Activated naive CD4-positive, alpha-beta T cell treated with anti-CD3 and anti-CD28 coated beads for 36 hours (primary cell): Measurements from ENCODE around the gene PLXNA2. TPM values are rescaled to one million over a fixed set of nuclear protein-coding genes. Genes with fewer than 3 reads are reported as not detected.
A peak's percentile ranks its signal among the peaks of the same experiment; 100 is the strongest.

Source experiments
- CTCF ChIA-PET: fragments of 350-600 bp; sonication (Branson Sonifier 250); formaldehyde crosslinking; loops from one replicate; lab custom pipeline; 2021; ENCODE audit warnings: antibody characterized with exemption; lab: Charles Lee
- DNase-seq: peaks from one replicate; pipeline ENCODE4 v3.0.0-alpha.2; 2020
- H3K27ac Mint-ChIP-seq: one replicate; pipeline ENCODE4 v1.8.0; 2021; ENCODE audit warnings: mild to moderate bottlenecking, mixed read lengths
- H3K27me3 Mint-ChIP-seq: one replicate; pipeline ENCODE4 v1.8.0; 2021; ENCODE audit warnings: low read depth, mixed read lengths
- H3K36me3 Mint-ChIP-seq: one replicate; pipeline ENCODE4 v1.8.0; 2021; ENCODE audit warnings: low read depth, mixed read lengths
- H3K4me1 Mint-ChIP-seq: one replicate; pipeline ENCODE4 v1.8.0; 2021; ENCODE audit warnings: low read depth, mixed read lengths
- H3K4me3 Mint-ChIP-seq: one replicate; pipeline ENCODE4 v1.8.0; 2021; ENCODE audit warnings: mild to moderate bottlenecking, moderate library complexity, mixed read lengths
- H3K9me3 Mint-ChIP-seq: one replicate; pipeline ENCODE4 v1.8.0; 2021; ENCODE audit warnings: mixed read lengths
- intact Hi-C: fragments of 100-400 bp; cut with micrococcal nuclease; formaldehyde crosslinking; loops from one replicate; pipeline ENCODE4 v1.15.1; 2023
- total RNA-seq, 2 experiments: library from RNA; stranded (reverse); gene quantifications; one replicate each; pipeline ENCODE4 v1.2.3, GENCODE V29; 2021

Gene PLXNA2
- total RNA-seq, 2 experiments from 2014 or later, result 0.26 to 0.35 TPM

DNA sequence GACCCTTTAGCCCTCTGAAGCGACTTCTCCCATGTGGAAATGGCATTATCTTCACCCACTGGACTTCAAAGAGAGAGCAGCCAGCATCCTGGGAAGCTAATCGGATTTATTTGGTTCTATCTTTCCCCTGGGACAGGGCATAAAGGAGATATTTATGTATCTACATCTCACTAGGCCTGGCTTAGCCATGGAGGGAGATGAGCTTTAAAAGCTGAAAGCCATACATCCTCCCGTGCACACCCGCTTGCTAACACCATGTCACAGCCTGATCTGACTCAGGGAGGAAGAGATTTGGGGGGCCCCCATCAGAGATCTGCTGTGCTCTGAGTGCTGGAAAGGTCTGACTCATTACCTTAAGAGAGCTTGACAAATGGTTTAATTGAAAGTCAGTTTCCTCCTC lies 155.9 kb downstream of the PLXNA2 start:
- no peak overlapping the region for H3K27ac Mint-ChIP-seq
- intact Hi-C loops, result loop anchor here (5.0 kb wide), 1 partner anchor 206 kb away; no protein-coding TSS in a partner anchor

DNA sequence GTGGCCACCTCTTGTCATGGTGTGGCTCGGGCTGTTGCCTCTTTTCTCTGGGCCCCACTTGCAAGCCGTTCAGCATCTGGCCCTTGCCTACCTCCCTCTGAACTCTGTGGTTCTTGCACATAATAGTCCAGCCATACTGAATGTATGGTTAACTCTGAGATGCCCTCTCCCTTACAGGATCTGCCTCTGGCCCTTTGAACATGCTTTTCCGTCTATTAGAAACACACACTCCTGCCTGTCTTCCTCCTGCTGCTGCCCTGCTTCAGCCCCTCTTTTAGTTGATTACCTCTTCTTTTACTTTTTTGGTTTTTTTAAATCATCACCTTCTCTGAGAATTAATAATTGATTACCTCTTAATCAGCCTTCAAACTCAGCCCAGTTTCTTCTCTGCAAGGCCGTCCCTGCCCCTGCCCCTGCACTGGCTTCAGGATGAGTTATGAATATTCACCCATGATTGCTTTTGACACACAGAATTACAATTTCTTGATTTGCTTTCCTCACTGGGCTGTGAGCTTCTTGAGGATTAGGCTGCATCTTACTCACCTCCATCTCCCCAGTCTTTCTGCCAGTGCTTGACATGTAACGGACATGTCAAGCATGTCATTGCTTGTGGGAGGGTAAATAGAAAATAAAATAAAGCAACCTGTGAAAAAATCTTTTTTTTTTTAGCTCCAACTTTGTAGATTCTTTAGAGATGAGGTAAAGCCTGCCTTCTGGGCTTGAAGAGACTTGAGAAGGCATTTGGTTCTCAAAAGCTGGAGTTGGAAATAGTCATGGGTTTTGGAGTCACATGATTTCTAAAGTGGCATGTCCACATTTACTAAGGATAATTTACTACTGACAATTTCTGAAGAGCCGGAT lies 158.3 kb downstream of the PLXNA2 start:
- no peak for DNase-seq
- H3K27ac Mint-ChIP-seq, result peak overlapping the region; percentile 77
- intact Hi-C loops, result loop anchor here (2.0 to 5.0 kb wide), 3 partner anchors 159 to 259 kb away; partner anchors contain the start of gene PLXNA2
- H3K4me1 Mint-ChIP-seq, result peaks cover 28% of the 10 kb centered on the region
- H3K9me3 Mint-ChIP-seq, result no peaks in the 10 kb centered on the region
- no peaks in the 10 kb centered on the region for H3K36me3 Mint-ChIP-seq
- no peaks in the 10 kb centered on the region for H3K27me3 Mint-ChIP-seq
- CTCF ChIA-PET, result interaction anchor here (0.6 to 3.7 kb wide), 6 partner anchors 20 to 1601 kb away, joined by 3 to 21 read pairs (median 3); partner anchors contain the start of gene PLXNA2
- H3K4me3 Mint-ChIP-seq, result peak overlapping the region; percentile 70

More for the DNA sequence above, 155.9 kb downstream of the PLXNA2 start:
- CTCF ChIA-PET, result interaction anchor here (1.2 to 10.6 kb wide), 4 partner anchors 9 to 157 kb away, joined by 3 to 165 read pairs (median 6); partner anchors contain the start of gene PLXNA2
- Mint-ChIP-seq H3K4me3 (no peak overlapping the region), H3K27me3 (no peaks in the 10 kb centered on the region), H3K36me3 (no peaks in the 10 kb centered on the region), H3K4me1 (peaks cover 28% of the 10 kb centered on the region), H3K9me3 (no peaks in the 10 kb centered on the region)
- DNase-seq, result peak; percentile 62

DNA sequence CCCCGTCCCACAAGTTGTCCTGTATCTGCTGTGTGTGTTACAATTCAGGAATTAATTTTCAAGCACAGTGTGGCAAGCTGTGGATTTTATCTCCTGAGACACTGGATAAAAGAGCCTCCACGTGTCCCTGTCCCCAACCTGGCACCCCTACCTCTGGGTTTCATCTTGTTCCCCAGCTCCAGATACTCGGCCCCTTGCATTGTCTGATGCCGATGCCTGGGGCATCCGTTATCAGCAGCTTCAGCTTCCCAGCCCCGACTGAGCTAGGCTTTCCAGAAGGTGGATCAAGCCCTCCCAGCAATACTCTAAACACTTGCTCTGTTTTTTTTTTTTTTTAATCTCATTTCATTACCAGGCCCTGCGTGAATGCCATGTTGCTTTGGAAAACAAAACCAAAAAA lies 159.4 kb downstream of the PLXNA2 start:
- Mint-ChIP-seq H3K4me1 (peaks cover 28% of the 10 kb centered on the region), H3K27me3 (no peaks in the 10 kb centered on the region), H3K4me3 (no peak overlapping the region), H3K27ac (no peak overlapping the region), H3K9me3 (no peaks in the 10 kb centered on the region), H3K36me3 (no peaks in the 10 kb centered on the region)
- intact Hi-C loops, result loop anchor here (5.0 kb wide), 1 partner anchor 202 kb away; no protein-coding TSS in a partner anchor
- no peak for DNase-seq
- CTCF ChIA-PET, result interaction anchor here (0.7 to 3.7 kb wide), 3 partner anchors 10 to 63 kb away, joined by 3 to 21 read pairs (median 3); no protein-coding TSS in a partner anchor

DNA sequence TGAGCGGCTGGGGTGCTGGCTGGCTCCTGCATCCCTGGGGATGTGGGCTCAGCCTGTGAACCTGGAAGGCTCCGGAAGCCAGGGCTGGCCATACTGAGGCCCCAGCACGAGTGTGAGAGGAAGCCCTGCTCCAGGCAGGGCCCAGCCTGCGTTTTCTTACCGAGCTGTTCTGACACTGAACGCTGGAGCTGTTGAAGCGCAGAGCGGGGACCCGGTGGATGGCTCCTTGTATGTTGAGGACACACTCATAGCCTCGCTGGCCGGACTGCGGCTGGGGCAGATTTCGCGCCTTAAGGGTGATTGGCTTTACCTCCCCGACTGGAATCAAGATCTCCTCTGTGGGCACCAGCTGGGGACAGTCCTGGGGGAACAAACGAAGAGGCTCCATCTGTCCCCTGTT lies 160.0 kb downstream of the PLXNA2 start:
- intact Hi-C loops, result no loop called here
- H3K4me1 Mint-ChIP-seq, result peaks cover 28% of the 10 kb centered on the region
- no peaks in the 10 kb centered on the region for H3K9me3 Mint-ChIP-seq
- H3K4me3 Mint-ChIP-seq, result no peak overlapping the region
- no peak overlapping the region for H3K27ac Mint-ChIP-seq
- H3K36me3 Mint-ChIP-seq, result no peaks in the 10 kb centered on the region
- CTCF ChIA-PET, result interaction anchor here (1.1 to 3.7 kb wide), 2 partner anchors 10 to 63 kb away, joined by 3 to 21 read pairs; no protein-coding TSS in a partner anchor
- DNase-seq, result no peak
- H3K27me3 Mint-ChIP-seq, result no peaks in the 10 kb centered on the region

DNA sequence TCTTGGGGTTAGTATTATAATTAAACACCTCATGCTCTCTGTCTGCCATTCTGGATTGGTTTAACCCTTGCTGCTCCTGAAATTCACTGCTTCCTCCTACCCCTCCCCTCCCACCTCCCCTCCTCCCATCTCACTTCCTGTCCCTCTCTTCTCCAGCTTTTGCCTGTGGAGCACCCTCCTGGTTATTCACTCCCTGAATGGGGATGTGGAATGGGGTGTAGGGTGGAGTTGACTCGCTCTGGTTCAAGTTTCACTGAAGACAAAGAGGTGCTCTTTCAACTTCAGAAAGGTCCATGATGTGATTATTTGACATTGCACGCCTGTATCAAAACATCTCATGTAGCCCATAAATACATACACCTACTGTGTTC lies 160.5 kb downstream of the PLXNA2 start:
- Mint-ChIP-seq H3K27ac (no peak overlapping the region), H3K9me3 (no peaks in the 10 kb centered on the region), H3K4me1 (peaks cover 28% of the 10 kb centered on the region), H3K36me3 (no peaks in the 10 kb centered on the region), H3K27me3 (no peaks in the 10 kb centered on the region), H3K4me3 (no peak overlapping the region)
- CTCF ChIA-PET, result interaction anchor here (1.1 to 3.7 kb wide), 3 partner anchors 10 to 62 kb away, joined by 3 to 21 read pairs (median 5); no protein-coding TSS in a partner anchor
- DNase-seq, result no peak
- intact Hi-C loops, result no loop called here

DNA sequence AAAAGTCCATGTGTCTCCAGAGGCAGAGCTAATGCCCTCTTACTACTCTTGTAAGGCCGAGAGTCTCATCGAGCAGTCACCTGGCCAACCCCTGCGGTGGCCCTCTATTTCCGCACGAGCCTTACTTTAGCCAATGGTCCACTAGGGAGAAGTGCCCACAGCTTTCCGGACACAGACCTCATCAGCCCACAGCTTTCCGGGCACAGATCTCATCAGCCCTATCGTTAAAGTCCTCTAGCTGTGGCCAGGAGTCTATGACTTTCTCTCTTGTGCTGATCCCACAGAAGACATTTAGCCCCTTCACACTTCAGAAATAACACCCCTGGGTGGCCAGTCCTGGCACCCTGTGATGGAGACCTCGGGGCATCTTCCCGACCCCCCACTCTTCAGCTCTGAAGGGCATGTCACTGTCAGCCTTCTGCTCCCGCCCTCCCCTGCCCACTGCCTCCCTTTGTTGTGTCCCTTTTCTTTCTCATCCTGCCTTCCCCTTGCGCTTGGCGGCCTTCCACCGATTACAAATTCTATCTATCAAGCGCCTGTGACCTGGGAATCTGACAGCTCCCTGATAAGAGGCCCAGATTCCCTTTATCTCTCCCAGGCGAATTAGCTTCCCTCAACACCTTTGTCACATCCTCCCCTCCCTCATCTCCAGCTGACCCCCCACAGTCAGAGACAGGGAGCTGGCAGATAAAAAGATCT lies 161.0 kb downstream of the PLXNA2 start:
- CTCF ChIA-PET, result interaction anchor here (1.1 to 1.3 kb wide), 2 partner anchors 11 to 61 kb away, joined by 3 to 5 read pairs; no protein-coding TSS in a partner anchor
- H3K9me3 Mint-ChIP-seq, result no peaks in the 10 kb centered on the region

DNA sequence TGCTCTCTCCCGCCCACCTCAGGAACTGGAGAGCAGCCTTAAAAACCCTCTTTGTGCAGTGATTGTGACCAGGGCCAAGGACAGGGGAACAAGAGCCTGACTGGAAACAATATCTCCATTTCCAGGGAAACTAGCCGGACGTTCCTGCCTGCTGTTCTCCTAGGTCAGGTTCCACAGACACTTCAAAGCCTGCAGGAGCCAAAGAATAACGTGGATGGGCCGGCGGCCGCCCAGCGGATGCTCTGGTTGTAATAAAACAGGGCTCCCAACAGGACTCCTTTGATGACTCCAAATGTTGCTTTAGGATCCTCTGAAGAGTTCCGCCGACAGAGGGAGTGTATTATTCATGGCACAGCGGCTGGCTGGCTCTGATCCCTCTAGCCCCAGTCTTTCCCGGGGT lies 162.2 kb downstream of the PLXNA2 start:
- H3K9me3 Mint-ChIP-seq, result no peaks in the 10 kb centered on the region
- CTCF ChIA-PET, result no interaction called here
- peaks cover 14% of the 10 kb centered on the region for H3K4me1 Mint-ChIP-seq
- intact Hi-C loops, result no loop called here
- no peaks in the 10 kb centered on the region for H3K27me3 Mint-ChIP-seq
- DNase-seq, result no peak
- H3K4me3 Mint-ChIP-seq, result no peak overlapping the region
- H3K36me3 Mint-ChIP-seq, result no peaks in the 10 kb centered on the region
- H3K27ac Mint-ChIP-seq, result no peak overlapping the region

More for the DNA sequence above, 161.0 kb downstream of the PLXNA2 start:
- no peak overlapping the region for H3K4me3 Mint-ChIP-seq
- DNase-seq, result no peak
- no peaks in the 10 kb centered on the region for H3K36me3 Mint-ChIP-seq
- peaks cover 24% of the 10 kb centered on the region for H3K4me1 Mint-ChIP-seq
- H3K27me3 Mint-ChIP-seq, result no peaks in the 10 kb centered on the region
- H3K27ac Mint-ChIP-seq, result no peak overlapping the region
- intact Hi-C loops, result no loop called here

DNA sequence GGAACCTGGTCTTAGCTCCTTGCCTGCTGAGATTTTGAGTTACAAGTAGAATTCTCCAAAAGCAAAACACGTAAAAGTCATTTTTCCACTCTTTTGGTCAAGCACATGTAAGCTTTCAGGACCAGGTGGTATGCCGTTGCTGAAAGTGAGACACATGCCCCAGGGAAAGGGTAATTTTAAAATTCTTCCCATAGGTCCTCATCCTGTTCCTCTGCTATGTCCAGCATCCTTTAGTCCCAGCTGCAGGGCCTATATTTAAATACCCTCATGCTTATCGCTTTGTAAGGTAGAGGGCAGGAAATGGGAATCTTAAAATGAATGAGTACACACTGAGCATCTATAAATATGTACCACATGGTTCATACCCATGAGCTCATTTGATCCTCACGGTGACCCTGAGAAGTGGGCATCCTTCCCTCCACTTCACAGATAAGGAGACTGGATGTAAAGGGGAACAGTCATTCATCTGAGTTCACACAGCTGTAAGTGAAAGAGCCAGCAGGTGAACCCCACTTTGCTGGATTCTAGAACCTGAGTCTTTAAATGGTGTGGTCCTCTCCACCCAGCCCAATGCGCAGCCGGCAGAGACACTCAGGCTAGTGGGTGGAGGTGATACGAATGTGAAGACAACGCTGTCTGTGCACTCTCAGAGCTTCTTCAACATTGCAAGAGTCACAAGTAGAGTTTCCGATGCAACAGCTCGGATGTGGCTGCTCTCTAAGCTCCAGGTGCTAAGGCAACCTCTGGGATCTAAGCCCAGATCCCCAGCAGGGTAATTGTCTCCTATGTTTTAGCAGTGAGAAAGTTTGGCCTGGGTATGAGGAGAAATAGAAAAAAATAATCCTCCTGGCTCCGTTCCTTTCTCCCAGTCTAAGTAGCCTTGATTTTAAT lies 163.5 kb downstream of the PLXNA2 start:
- intact Hi-C loops, result no loop called here
- no peaks in the 10 kb centered on the region for H3K36me3 Mint-ChIP-seq
- CTCF ChIA-PET, result interaction anchor here (0.6 to 0.7 kb wide), 3 partner anchors 83 to 623 kb away, joined by 3 read pairs; no protein-coding TSS in a partner anchor
- H3K9me3 Mint-ChIP-seq, result no peaks in the 10 kb centered on the region
- H3K4me1 Mint-ChIP-seq, result peaks cover 1% of the 10 kb centered on the region
- no peaks in the 10 kb centered on the region for H3K27me3 Mint-ChIP-seq
- no peak for DNase-seq
- H3K4me3 Mint-ChIP-seq, result no peak overlapping the region
- no peak overlapping the region for H3K27ac Mint-ChIP-seq

DNA sequence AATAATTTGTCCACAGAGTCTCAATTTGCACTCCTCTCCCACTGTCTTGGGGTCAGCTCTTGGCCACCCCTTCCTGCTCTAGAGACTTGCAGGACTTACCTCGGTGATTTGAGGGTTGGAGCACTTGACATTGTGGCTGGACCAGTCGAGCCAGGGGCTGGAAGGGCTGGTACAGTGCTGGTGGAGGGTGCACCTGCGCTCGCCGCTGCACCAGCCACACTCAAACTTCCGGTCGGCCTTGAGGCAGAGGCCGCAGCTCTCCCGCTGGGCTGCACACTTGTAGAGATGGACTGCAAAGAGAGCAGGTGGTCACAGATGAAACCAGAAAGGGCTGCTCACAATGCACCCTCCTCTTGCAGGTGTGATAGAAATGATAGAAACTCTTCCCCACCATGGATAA lies 165.0 kb downstream of the PLXNA2 start:
- no peak for DNase-seq
- no peak overlapping the region for H3K4me3 Mint-ChIP-seq
- H3K9me3 Mint-ChIP-seq, result no peaks in the 10 kb centered on the region
- H3K27ac Mint-ChIP-seq, result no peak overlapping the region
- H3K27me3 Mint-ChIP-seq, result no peaks in the 10 kb centered on the region
- CTCF ChIA-PET, result no interaction called here
- intact Hi-C loops, result no loop called here
- H3K4me1 Mint-ChIP-seq, result no peaks in the 10 kb centered on the region
- H3K36me3 Mint-ChIP-seq, result no peaks in the 10 kb centered on the region

DNA sequence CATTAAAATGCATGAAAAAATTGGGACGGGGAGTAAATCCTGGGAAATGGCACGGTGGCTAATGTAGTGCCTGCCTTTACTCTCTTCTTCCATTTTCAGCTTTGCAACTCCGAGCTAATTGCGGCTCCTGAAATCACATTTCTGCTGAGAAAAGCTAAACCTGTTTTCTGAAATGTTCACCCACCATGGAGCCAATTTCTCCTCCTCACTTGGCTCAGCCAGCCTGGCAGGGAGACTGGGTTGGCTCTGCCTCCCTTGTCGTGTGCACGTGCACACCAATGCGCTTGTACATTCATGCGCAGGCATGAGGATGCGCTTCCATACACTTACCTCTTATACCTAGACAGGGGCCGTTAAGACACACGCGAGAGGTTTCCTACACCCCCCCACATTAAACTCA lies 165.4 kb downstream of the PLXNA2 start:
- no peak for DNase-seq
- Mint-ChIP-seq H3K9me3 (no peaks in the 10 kb centered on the region), H3K36me3 (no peaks in the 10 kb centered on the region), H3K4me1 (no peaks in the 10 kb centered on the region), H3K4me3 (no peak overlapping the region), H3K27ac (no peak overlapping the region), H3K27me3 (no peaks in the 10 kb centered on the region)
- CTCF ChIA-PET, result no interaction called here
- intact Hi-C loops, result no loop called here

DNA sequence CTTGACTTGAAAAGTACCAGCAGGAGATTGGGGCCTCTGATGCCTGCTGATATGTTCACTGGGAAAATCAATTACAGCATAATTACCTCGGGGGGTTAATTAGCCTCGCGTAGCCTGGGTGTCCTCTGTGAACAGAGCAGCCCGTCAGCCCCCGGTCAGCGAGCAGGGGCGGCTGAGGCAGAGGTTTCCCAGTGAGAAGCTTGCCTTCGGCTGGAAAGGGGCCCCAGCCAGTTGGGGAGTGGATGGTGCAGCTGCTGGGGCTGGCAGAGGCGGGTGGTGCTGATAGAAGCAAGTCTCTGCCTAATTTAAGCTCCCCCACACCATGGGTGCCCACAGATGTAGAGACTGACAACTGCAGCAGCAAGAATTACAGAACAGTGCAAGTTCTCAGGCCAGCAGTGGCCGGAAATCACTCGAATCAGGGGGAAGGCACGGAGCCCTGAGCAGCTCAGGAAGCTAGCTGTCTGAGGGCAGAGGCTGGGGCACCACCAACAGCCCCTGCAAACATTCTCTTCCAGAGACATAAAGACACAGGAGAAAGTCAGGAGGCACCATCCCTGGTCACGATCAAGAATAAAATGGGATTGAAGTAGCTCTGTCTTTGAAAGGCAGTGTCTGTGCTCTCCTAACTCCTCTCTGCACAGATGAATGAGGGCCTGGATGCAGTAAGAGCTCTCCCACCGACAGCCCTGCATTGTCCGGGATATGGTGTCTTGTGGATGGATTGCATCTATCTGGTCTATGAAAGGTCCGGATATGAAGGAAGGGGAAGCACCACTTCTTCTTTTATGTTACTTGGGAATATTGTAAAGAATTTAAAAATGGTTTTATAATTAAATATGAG lies 166.7 kb downstream of the PLXNA2 start:
- no peaks in the 10 kb centered on the region for H3K4me1 Mint-ChIP-seq
- no peak overlapping the region for H3K4me3 Mint-ChIP-seq
- H3K27ac Mint-ChIP-seq, result no peak overlapping the region
- CTCF ChIA-PET, result interaction anchor here (0.8 kb wide), 2 partner anchors 9 to 16 kb away, joined by 3 read pairs; no protein-coding TSS in a partner anchor
- no peaks in the 10 kb centered on the region for H3K9me3 Mint-ChIP-seq
- no peaks in the 10 kb centered on the region for H3K36me3 Mint-ChIP-seq
- intact Hi-C loops, result no loop called here
- DNase-seq, result no peak
- H3K27me3 Mint-ChIP-seq, result no peaks in the 10 kb centered on the region
